ENCODE results near the gene GALNT2.

- no peak for TF ChIP-seq CTCF (IDR thresholded peaks at IDR 0.05)
- TF ChIP-seq POLR2A (IDR thresholded peaks at IDR 0.05): no peak
These were observed 222.3 kb downstream of the GALNT2 start for GRCh38 chr1:230289350-230289644.
